ENCODE data around the gene FOLR2. TPM values are rescaled to one million over a fixed set of nuclear protein-coding genes. Genes with fewer than 3 reads are reported as not detected.

FOLR2 gene
- total RNA-seq, 4 donors from 2014 or later = 0.51 to 52.1 (median 19.9) TPM

DNA sequence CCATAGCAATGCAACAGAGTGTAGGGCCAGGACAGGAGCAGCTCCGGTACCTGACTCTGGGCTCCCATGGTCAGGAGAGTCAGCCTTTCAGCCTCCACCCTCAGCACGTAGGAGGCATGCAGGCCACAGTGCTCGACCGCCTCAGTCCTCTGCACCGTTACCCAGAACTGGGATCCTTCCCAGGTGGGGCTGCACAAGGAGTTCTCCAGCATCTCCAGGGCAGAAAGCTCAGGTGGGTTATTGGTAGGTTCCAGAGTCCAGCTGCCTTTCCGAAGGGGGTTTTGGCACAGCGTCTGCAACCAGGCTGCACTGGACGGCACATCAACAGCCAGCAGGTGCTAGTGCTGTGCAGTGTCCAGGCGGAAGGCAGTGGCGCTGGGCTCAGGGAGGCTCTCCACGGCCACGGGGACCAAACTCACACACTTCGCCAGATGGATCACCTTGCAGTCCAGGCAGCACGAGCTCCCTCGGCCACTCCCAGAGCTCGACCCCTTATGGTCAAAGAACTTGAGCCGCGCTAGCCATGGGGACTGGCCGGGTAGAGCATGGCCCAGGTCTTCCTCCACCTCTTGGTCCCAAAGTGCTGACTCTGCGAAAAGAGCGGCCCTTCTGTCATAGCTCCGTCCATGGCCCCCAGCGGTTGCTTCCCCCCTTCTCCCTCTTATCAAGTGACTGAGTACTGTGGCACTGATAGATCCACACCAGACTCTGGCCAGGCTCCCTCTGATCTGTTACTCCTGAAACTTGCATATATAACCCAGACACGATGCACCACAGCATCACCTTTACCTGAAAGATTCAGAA is 34.3 kb downstream of the FOLR2 start:
- intact Hi-C loops (cut with DNase I; ENCODE audit: low total_unique reads) = no loop called here
- Histone ChIP-seq H3K27me3 (peaks cover 0 to 4% of the 10 kb centered on the region in 2 donors), H3K9me3 (no peaks in the 10 kb centered on the region), H3K4me3 (no peak overlapping the region), H3K27ac (no peak overlapping the region), H3K36me3 (no peaks in the 10 kb centered on the region), H3K4me1 (no peaks in the 10 kb centered on the region)
- TF ChIP-seq, protein P1, sequence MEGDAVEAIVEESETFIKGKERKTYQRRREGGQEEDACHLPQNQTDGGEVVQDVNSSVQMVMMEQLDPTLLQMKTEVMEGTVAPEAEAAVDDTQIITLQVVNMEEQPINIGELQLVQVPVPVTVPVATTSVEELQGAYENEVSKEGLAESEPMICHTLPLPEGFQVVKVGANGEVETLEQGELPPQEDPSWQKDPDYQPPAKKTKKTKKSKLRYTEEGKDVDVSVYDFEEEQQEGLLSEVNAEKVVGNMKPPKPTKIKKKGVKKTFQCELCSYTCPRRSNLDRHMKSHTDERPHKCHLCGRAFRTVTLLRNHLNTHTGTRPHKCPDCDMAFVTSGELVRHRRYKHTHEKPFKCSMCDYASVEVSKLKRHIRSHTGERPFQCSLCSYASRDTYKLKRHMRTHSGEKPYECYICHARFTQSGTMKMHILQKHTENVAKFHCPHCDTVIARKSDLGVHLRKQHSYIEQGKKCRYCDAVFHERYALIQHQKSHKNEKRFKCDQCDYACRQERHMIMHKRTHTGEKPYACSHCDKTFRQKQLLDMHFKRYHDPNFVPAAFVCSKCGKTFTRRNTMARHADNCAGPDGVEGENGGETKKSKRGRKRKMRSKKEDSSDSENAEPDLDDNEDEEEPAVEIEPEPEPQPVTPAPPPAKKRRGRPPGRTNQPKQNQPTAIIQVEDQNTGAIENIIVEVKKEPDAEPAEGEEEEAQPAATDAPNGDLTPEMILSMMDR (IDR thresholded peaks at IDR 0.05) = no peak
- TF ChIP-seq POLR2A (IDR thresholded peaks at IDR 0.05) = no peak
- no peak for DNase-seq

DNA sequence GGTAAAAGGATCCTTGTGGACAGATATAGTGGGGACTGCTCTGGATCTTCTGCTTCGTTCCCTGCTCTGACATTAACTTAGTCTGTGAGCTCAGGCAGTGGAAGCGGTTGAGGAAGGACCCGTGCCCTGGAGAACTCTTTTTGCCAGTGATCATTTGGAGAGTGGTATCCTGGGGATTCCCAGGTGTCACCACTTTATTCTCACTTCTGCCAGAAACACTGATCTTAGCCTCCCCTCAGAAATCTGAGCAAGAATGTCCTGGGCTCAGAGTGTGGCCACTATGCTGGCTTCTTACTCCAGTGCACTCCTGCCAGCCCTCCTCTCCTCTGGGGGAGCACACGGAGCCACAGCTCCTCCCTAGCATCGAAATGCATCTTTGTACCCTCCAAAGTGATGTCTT is 35.0 kb downstream of the FOLR2 start:
- H3K4me3 ChIP-seq = no peak overlapping the region
- H3K9me3 ChIP-seq = no peaks in the 10 kb centered on the region
- H3K4me1 ChIP-seq = no peaks in the 10 kb centered on the region
- no peak for DNase-seq
- no peak for TF ChIP-seq POLR2A (IDR thresholded peaks at IDR 0.05)
- TF ChIP-seq, protein P1 (IDR thresholded peaks at IDR 0.05) = no peak
- H3K27me3 ChIP-seq = no peaks in the 10 kb centered on the region
- no peaks in the 10 kb centered on the region for H3K36me3 ChIP-seq
- H3K27ac ChIP-seq = no peak overlapping the region
- intact Hi-C loops (cut with DNase I; ENCODE audit: low total_unique reads) = no loop called here

DNA sequence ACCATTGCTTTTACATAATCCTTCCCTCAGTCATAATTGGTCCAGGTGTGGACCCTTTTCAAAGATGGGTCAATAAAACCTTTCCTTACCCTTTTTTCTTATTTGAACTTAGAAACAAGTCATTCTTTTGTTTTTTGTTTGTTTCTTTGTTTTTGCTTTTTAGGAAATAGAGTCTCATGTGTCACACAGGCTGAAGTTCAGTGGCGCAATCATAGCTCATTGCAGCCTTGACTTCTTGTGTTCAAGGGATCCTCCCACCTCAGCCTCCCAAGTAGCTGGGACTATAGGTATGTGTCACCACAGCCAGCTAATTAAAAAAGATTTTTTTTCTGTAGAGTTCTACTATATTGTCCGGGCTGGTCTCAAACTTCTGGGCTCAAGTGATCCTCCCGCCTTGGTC is 36.8 kb downstream of the FOLR2 start:
- no peak overlapping the region for H3K4me3 ChIP-seq
- DNase-seq = no peak
- intact Hi-C loops (cut with DNase I; ENCODE audit: low total_unique reads) = no loop called here
- no peaks in the 10 kb centered on the region for H3K9me3 ChIP-seq
- H3K27ac ChIP-seq = no peak overlapping the region
- no peaks in the 10 kb centered on the region for H3K36me3 ChIP-seq
- TF ChIP-seq, protein P1 (IDR thresholded peaks at IDR 0.05) = no peak
- no peak for TF ChIP-seq POLR2A (IDR thresholded peaks at IDR 0.05)
- H3K4me1 ChIP-seq = no peaks in the 10 kb centered on the region
- H3K27me3 ChIP-seq = no peaks in the 10 kb centered on the region

DNA sequence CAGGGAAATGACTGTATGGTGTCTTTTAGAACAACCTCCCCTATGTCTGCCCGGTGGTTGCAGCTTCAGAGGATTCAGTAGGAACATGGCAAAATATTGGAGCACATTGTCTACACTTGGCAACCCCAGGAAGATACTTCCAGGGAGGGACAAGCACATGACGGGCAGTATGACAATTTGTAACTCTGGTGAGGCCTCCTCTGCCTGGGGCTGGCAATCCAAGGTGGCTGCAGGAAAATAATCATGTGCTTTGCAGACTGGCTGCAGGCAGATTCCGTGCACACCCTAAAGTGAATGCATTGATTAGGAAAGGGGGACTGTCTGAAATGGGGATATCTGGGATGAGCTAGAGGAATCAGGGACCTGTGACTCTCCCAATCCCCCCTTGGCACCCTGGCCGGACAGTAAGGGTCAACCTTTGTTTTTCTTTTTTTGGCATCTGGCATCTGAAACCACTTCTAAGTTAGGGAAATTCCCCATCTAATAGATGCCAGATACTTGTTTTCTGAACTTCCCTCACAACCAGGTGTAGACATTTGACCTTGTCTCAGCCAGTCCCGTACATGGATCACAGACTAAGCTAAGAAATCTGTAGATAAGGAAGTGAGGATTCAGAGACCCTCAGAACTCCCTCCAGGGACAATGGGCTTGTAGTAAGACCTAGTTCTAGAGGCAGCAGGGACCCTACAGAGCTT is 37.9 kb downstream of the FOLR2 start:
- Histone ChIP-seq H3K9me3 (no peaks in the 10 kb centered on the region), H3K36me3 (no peaks in the 10 kb centered on the region), H3K4me1 (no peaks in the 10 kb centered on the region), H3K4me3 (no peak overlapping the region), H3K27ac (no peak overlapping the region), H3K27me3 (no peaks in the 10 kb centered on the region)
- intact Hi-C loops (cut with DNase I; ENCODE audit: low total_unique reads) = no loop called here
- DNase-seq = no peak
- no peak for TF ChIP-seq POLR2A (IDR thresholded peaks at IDR 0.05)
- TF ChIP-seq, protein P1 (IDR thresholded peaks at IDR 0.05) = no peak

DNA sequence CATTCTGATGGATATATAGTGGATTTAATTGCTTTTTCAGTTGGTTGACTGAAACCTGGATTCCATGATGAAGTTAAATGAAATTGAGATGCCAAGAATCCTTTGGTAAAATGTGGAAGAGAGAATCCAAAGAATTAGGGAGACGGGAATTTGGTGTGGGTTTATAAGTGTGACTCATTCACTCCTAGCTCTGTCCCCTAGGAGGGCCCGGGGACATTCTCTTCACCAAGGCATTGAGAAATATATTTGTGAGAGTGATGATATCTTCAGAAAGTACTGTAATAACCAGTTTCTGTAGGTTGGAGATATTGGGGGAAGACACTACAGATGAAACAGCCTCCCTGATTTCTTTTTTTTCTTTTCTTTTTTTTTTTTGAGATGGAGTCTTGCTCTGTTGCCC is 41.0 kb downstream of the FOLR2 start:
- H3K4me3 ChIP-seq = no peak overlapping the region
- no peaks in the 10 kb centered on the region for H3K36me3 ChIP-seq
- no peak overlapping the region for H3K27ac ChIP-seq
- no peaks in the 10 kb centered on the region for H3K4me1 ChIP-seq
- H3K27me3 ChIP-seq = no peaks in the 10 kb centered on the region
- TF ChIP-seq POLR2A (IDR thresholded peaks at IDR 0.05) = no peak
- TF ChIP-seq, protein P1 (IDR thresholded peaks at IDR 0.05) = no peak
- no peaks in the 10 kb centered on the region for H3K9me3 ChIP-seq
- intact Hi-C loops (cut with DNase I; ENCODE audit: low total_unique reads) = no loop called here
- DNase-seq = no peak
